Pancreas (tissue), 10 donors: ENCODE measurements around the gene GOLT1A. TPM values are rescaled to one million over a fixed set of nuclear protein-coding genes. Genes with fewer than 3 reads are reported as not detected.
A peak's percentile ranks its signal among the peaks of the same experiment; 100 is the strongest.

ENCODE experiments used
- ATAC-seq, 4 donors: fragments of 200-7000 bp; cut with Tn5 transposase; one replicate each; pipeline versions ENCODE4 v1.8.0 to v1.9.1; 2020; ENCODE audit warnings: mild to moderate bottlenecking in 4 of 4, moderate library complexity in 4 of 4
- DNase-seq, 6 donors: peaks; one replicate each; pipeline ENCODE4 v3.0.0-alpha.2; 2020
- FAIRE-seq: peaks from 2 replicates; lab custom pipeline; 2012; peaks lifted over from hg19 to GRCh38; lab: Jason Lieb, UNC
- H3K27ac ChIP-seq, 4 donors: fragments of 200-600 bp; sonication (generic); 1 replicate in 3 of 4; 2 replicates in 1 of 4; pipeline versions ENCODE4 v1.5.0 to v1.8.0; 2020
- H3K27me3 ChIP-seq, 4 donors: fragments of 200-600 bp; one replicate each; pipeline ENCODE4 v1.8.0; 2021
- H3K36me3 ChIP-seq, 3 donors: fragments of 200-600 bp; sonication (generic) in 1 of 3; one replicate each; pipeline versions ENCODE4 v1.5.0 to v1.8.0; 2020 to 2021
- H3K4me1 ChIP-seq, 3 donors: fragments of 200-600 bp; one replicate each; pipeline ENCODE4 v1.8.0; 2021
- H3K4me3 ChIP-seq, 4 donors: fragments of 200-600 bp; sonication (generic) in 2 of 4; one replicate each; pipeline versions ENCODE4 v1.5.0 to v1.8.0; 2020 to 2021
- H3K9me3 ChIP-seq, 4 donors: fragments of 200-600 bp; one replicate each; pipeline ENCODE4 v1.8.0; 2021
- CTCF ChIP-seq, 4 donors: fragments of 200-600 bp; sonication (generic) in 3 of 4; IDR thresholded peaks; one replicate each; pipeline versions ENCODE4 v1.5.0 to v1.8.0; 2021; ENCODE audit warnings: antibody characterized with exemption in 4 of 4
- WGBS, 2 donors: extraction: QIAGEN DNeasy Blood & Tissue Kit; methylation state at CpG; one replicate each; pipeline ENCODE4 v1.1.7; 2013; 5-methylcytosine and 5-hydroxymethylcytosine counted together
- intact Hi-C, 3 donors: fragments of 100-400 bp; cut with DNase I; formaldehyde crosslinking; loops; one replicate each; pipeline versions ENCODE4 v1.11.1 to v1.14.2; 2022
- polyA plus RNA-seq, 2 donors: library from polyadenylated mRNA; stranded (reverse); fragments of 200-250 nt; gene quantifications; one replicate each; pipeline ENCODE4 v1.2.3, GENCODE V29; 2013
- total RNA-seq, 6 donors: library from RNA; stranded (reverse); fragmentation: NEBNext Ultra II Directional in 4 of 6; extraction: Animal tissue kit (Norgen Biotek cat#: 25700) in 4 of 6; gene quantifications; one replicate each; pipeline versions ENCODE4 v1.2.1 to v1.2.4, GENCODE V29; 2021 to 2023
- donor health status: healthy with polysubstance abuse.
- donor health status: DM: no; HTN: no; CAD: no; lungs with moderate emphysema.
- donor health status: DM: no; HTN: no; CAD: no.
- donor health status: control.
- donor health status: control.
- donor health status: Bipolar disorder and iron deficiency.
- donor health status: DM: yes; HTN: yes; CAD: no.
- donor health status: DM: no; HTN: no; CAD: no.
- donor health status: DM: no; HTN: no; CAD: no.
- donor health status: DM: yes; HTN: yes; CAD: no.

Gene GOLT1A
- total and polyA plus RNA-seq, 8 donors: 6.0 to 38.8 (median 8.4) TPM

DNA sequence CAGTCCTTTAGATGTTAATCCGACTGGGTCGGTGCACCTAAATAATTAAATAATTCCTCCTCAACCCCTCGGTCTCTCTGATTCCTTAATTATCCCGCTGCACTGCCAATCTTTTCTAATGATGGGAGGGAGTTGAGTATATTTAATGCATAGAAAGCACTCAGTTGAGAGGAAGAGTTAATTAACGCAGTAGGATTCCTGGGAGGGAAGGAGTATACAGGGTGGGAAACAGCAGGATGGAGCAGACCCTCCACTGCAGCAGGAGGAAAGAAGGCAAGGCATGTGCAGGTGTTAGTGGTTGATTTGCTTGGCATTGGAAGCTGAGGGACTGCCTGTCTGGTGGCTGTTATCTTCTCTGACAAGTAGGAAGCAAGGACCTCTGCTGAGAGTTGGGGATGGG, 37.7 kb downstream of the GOLT1A start:
- no peak overlapping the region for H3K4me3 ChIP-seq
- no peaks in the 10 kb centered on the region for H3K27me3 ChIP-seq
- TF ChIP-seq CTCF (IDR thresholded peaks at IDR 0.05): no peak
- WGBS, 2 donors: 78 to 84% methylated on average over 5 of the region's 5 CpGs
- peaks cover 0 to 8% (median 0%) of the 10 kb centered on the region in 3 donors for H3K4me1 ChIP-seq
- no peaks in the 10 kb centered on the region for H3K9me3 ChIP-seq
- H3K36me3 ChIP-seq: no peaks in the 10 kb centered on the region
- DNase-seq (no peak), ATAC-seq (no peak), FAIRE-seq (no peak)
- no peak overlapping the region for H3K27ac ChIP-seq
- intact Hi-C loops: no loop called here

DNA sequence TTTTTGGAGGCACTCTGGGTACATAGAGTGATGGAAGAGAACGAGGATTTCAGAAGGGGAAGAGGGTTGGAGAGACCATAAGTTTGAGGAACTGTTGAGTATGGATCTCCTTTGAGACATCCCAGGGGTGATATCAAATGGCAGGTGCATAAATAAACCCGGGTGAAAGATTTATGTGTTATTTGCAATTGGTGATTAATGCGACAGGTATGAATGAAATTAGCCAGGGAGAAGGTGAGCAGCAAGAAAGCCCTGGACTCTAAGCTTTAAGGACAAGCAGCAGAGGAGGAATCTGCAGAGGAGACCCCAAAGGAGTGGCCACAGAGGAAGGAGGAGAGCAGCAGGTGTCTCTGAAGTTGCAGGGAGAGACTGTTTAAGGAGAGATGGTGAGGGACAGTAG, 38.8 kb downstream of the GOLT1A start:
- DNase-seq (no peak), FAIRE-seq (no peak), ATAC-seq (no peak)
- no peaks in the 10 kb centered on the region for H3K36me3 ChIP-seq
- peaks cover 0 to 8% (median 0%) of the 10 kb centered on the region in 3 donors for H3K4me1 ChIP-seq
- 51 to 64% methylated on average over 3 of the region's 3 CpGs for WGBS, 2 donors
- H3K9me3 ChIP-seq: no peaks in the 10 kb centered on the region
- no peak overlapping the region for H3K4me3 ChIP-seq
- no peak overlapping the region for H3K27ac ChIP-seq
- intact Hi-C loops: no loop called here
- no peaks in the 10 kb centered on the region for H3K27me3 ChIP-seq
- no peak for TF ChIP-seq CTCF (IDR thresholded peaks at IDR 0.05)

GRCh38 chr1:204172404-204173029, 41.3 kb downstream of the GOLT1A start:
- ATAC-seq: no peak
- DNase-seq: no peak
- Histone ChIP-seq H3K27ac (no peak overlapping the region), H3K36me3 (no peaks in the 10 kb centered on the region), H3K4me3 (no peak overlapping the region), H3K9me3 (no peaks in the 10 kb centered on the region), H3K4me1 (peaks cover 0 to 8% (median 0%) of the 10 kb centered on the region in 3 donors), H3K27me3 (no peaks in the 10 kb centered on the region)
- intact Hi-C loops: no loop called here
- no peak for TF ChIP-seq CTCF (IDR thresholded peaks at IDR 0.05)
- 96 to 97% methylated on average over 2 of the region's 2 CpGs for WGBS, 2 donors
- no peak for FAIRE-seq

DNA sequence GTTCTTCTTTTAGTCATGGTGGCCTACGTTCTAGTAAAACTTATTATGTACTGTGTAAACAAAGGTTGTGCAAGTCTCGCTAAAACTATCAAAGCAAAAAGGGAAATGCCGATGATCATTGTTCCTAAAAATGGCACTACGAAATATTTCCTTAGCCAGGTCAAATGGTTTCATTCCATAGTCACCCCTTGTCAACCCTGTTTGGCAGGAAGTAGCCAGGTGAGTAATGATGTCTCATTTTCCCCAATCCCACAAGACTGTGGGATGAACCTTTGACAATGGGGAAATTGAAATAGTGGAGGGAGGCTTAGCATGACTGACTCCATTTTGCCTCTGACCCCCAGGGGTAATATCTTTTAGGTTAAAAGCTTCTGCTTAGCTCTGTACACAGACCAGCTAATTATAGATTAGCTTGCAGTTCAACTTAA, 42.0 kb downstream of the GOLT1A start:
- DNase-seq (no peak), ATAC-seq (peak; percentile 36 to 79 (median 70)), FAIRE-seq (no peak)
- Histone ChIP-seq H3K4me3 (no peak overlapping the region), H3K36me3 (no peaks in the 10 kb centered on the region), H3K27ac (peak overlapping the region in 1 of 4 donors; percentile 33), H3K27me3 (no peaks in the 10 kb centered on the region), H3K9me3 (no peaks in the 10 kb centered on the region), H3K4me1 (peaks cover 0 to 8% (median 0%) of the 10 kb centered on the region in 3 donors)
- TF ChIP-seq CTCF (IDR thresholded peaks at IDR 0.05): no peak
- intact Hi-C loops: no loop called here
- 21 to 24% methylated on average over 4 of the region's 4 CpGs for WGBS, 2 donors

DNA sequence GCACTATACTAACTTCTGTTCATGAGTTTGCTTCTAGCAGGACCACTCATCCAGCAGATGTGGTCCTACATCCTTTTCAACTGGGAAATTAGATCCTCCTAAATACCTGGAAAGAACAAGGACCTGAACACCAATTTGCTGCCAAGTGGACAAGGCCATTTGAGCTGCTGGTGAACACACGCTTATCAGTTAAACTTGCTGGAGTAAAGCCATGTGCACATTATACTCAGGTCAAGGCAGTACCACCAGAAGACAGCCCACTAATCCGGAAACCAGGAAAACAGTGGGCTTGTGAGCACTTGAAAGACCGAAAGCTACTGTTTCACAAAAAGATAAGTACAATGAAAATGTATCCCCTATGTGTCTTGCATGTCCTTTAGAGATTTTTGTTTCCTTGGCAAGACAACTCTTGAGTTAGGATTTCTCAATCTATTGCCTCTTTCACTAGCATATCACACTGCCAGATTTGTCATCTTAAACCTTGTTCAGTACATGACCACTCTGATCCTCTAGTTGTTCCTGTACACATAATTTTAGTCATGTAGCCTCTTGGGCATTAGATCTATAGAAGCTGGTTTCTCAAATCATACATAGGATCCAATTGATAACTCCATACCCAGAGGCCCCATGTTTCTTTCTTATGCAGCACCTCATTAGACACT, 43.2 kb downstream of the GOLT1A start:
- FAIRE-seq: no peak
- Histone ChIP-seq H3K36me3 (no peaks in the 10 kb centered on the region), H3K27me3 (no peaks in the 10 kb centered on the region), H3K4me1 (peaks cover 0 to 8% (median 0%) of the 10 kb centered on the region in 3 donors), H3K4me3 (no peak overlapping the region), H3K27ac (no peak overlapping the region), H3K9me3 (no peaks in the 10 kb centered on the region)
- WGBS, 2 donors: 38 to 42% methylated on average over 3 of the region's 3 CpGs
- DNase-seq: no peak
- intact Hi-C loops: no loop called here
- TF ChIP-seq CTCF (IDR thresholded peaks at IDR 0.05): no peak
- ATAC-seq: peak; percentile 59 to 88 (median 72)
